IgD-negative memory B cell (primary cell): ENCODE data around the gene COL13A1. TPM values are rescaled to one million over a fixed set of nuclear protein-coding genes. Genes with fewer than 3 reads are reported as not detected.

Experiments used
- H3K27ac Mint-ChIP-seq, 3 donors: one replicate each; pipeline ENCODE4 v1.8.0; 2020 to 2022; ENCODE audit warnings: mild to moderate bottlenecking in 3 of 3, mixed read lengths in 3 of 3, moderate library complexity in 1 of 3
- H3K27me3 Mint-ChIP-seq: one replicate; pipeline ENCODE4 v1.8.0; 2021; ENCODE audit warnings: mixed read lengths
- H3K36me3 Mint-ChIP-seq: one replicate; pipeline ENCODE4 v1.8.0; 2020; ENCODE audit warnings: mild to moderate bottlenecking, mixed read lengths
- H3K4me1 Mint-ChIP-seq, 3 donors: one replicate each; pipeline ENCODE4 v1.8.0; 2020 to 2022; ENCODE audit warnings: mixed read lengths in 3 of 3, mild to moderate bottlenecking in 1 of 3
- H3K4me3 Mint-ChIP-seq, 4 donors: one replicate each; pipeline ENCODE4 v1.8.0; 2020 to 2022; ENCODE audit warnings: mild to moderate bottlenecking in 4 of 4, mixed read lengths in 4 of 4, moderate library complexity in 3 of 4
- H3K9me3 Mint-ChIP-seq, 3 donors: one replicate each; pipeline ENCODE4 v1.8.0; 2020 to 2021; ENCODE audit warnings: mixed read lengths in 3 of 3, mild to moderate bottlenecking in 1 of 3
- polyA plus RNA-seq: library from polyadenylated mRNA; unstranded; fragments of 300-500 nt; fragmentation: Illumina TruSeq; gene quantifications from one replicate; pipeline ENCODE4 v1.2.3, GENCODE V29; 2021

Gene COL13A1
- polyA plus RNA-seq, 1 donor from 2014 or later, result not detected

- H3K36me3 Mint-ChIP-seq, result no peaks in the 10 kb centered on the region
- no peaks in the 10 kb centered on the region for H3K9me3 Mint-ChIP-seq
- peaks cover 5% of the 10 kb centered on the region for H3K27me3 Mint-ChIP-seq
- peaks cover 6 to 28% (median 6%) of the 10 kb centered on the region in 3 donors for H3K4me1 Mint-ChIP-seq
- H3K4me3 Mint-ChIP-seq, result peak overlapping the region in 2 of 4 donors; percentile 30 to 87
- peak overlapping the region in 1 of 3 donors; percentile 35 for H3K27ac Mint-ChIP-seq
These were observed 158.2 kb downstream of the COL13A1 start for GRCh38 chr10:69959911-69960310.

DNA sequence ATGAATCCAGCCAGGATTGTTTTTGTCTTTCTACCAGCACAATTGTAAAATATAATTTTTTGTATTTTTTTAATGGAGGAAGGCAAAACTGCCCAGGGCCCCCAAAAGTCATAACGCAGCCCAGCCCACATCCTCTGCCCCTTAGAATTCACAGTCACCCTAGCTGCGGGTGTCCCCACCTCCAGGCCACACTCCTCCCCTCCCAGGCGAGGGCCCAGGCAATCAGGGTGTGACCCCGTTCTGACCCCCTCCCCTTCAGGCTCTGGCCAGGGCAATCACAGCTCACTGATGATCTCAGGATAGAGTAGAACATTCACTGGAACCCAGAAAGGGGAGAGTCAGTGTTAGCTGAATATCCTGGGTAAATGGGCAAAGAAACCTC, 158.9 kb downstream of the COL13A1 start:
- peaks cover 5% of the 10 kb centered on the region for H3K27me3 Mint-ChIP-seq
- H3K36me3 Mint-ChIP-seq, result no peaks in the 10 kb centered on the region
- no peak overlapping the region for H3K27ac Mint-ChIP-seq
- H3K4me3 Mint-ChIP-seq, result no peak overlapping the region
- H3K4me1 Mint-ChIP-seq, result peaks cover 6 to 28% (median 6%) of the 10 kb centered on the region in 3 donors
- no peaks in the 10 kb centered on the region for H3K9me3 Mint-ChIP-seq

- Mint-ChIP-seq H3K9me3 (peaks cover 0 to 2% (median 0%) of the 10 kb centered on the region in 3 donors), H3K27me3 (peaks cover 5% of the 10 kb centered on the region), H3K4me1 (peaks cover 6 to 25% (median 6%) of the 10 kb centered on the region in 3 donors), H3K4me3 (no peak overlapping the region), H3K36me3 (no peaks in the 10 kb centered on the region), H3K27ac (no peak overlapping the region)
These were observed 159.5 kb downstream of the COL13A1 start for GRCh38 chr10:69960988-69961880.

- Mint-ChIP-seq H3K27ac (no peak overlapping the region), H3K36me3 (no peaks in the 10 kb centered on the region), H3K4me3 (no peak overlapping the region), H3K9me3 (peaks cover 0 to 2% (median 0%) of the 10 kb centered on the region in 3 donors), H3K4me1 (peaks cover 6 to 25% (median 6%) of the 10 kb centered on the region in 3 donors), H3K27me3 (peaks cover 6% of the 10 kb centered on the region)
These were observed 160.4 kb downstream of the COL13A1 start for GRCh38 chr10:69961881-69962745.

DNA sequence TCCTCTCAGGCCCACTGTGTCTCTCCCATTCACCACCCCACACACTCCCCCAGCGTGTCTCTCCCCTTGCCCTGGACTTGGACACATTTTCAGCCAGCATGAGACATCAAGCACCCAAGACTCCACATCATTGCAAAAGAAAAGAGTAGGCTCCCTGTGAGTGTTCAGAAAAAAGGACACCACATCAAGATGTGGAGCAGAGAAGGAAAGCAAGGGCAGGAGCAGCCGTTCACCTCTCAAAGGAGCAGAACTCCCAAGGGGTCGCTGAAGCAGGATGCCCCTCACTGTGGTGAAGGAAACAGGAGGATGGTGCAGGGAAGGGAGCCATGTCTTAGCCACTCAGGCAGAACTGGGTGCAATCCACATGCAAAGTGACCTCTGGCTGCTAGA, 161.0 kb downstream of the COL13A1 start:
- H3K4me3 Mint-ChIP-seq, result no peak overlapping the region
- peaks cover 6 to 25% (median 6%) of the 10 kb centered on the region in 3 donors for H3K4me1 Mint-ChIP-seq
- no peaks in the 10 kb centered on the region for H3K36me3 Mint-ChIP-seq
- H3K27ac Mint-ChIP-seq, result no peak overlapping the region
- peaks cover 0 to 2% (median 0%) of the 10 kb centered on the region in 3 donors for H3K9me3 Mint-ChIP-seq
- peaks cover 6% of the 10 kb centered on the region for H3K27me3 Mint-ChIP-seq

GRCh38 chr10:69963178-69963834, 161.6 kb downstream of the COL13A1 start:
- peaks cover 6 to 25% (median 6%) of the 10 kb centered on the region in 3 donors for H3K4me1 Mint-ChIP-seq
- H3K27me3 Mint-ChIP-seq, result peaks cover 6% of the 10 kb centered on the region
- H3K27ac Mint-ChIP-seq, result no peak overlapping the region
- H3K9me3 Mint-ChIP-seq, result peaks cover 0 to 2% (median 0%) of the 10 kb centered on the region in 3 donors
- peak overlapping the region in 1 of 4 donors; percentile 77 for H3K4me3 Mint-ChIP-seq
- H3K36me3 Mint-ChIP-seq, result no peaks in the 10 kb centered on the region

DNA sequence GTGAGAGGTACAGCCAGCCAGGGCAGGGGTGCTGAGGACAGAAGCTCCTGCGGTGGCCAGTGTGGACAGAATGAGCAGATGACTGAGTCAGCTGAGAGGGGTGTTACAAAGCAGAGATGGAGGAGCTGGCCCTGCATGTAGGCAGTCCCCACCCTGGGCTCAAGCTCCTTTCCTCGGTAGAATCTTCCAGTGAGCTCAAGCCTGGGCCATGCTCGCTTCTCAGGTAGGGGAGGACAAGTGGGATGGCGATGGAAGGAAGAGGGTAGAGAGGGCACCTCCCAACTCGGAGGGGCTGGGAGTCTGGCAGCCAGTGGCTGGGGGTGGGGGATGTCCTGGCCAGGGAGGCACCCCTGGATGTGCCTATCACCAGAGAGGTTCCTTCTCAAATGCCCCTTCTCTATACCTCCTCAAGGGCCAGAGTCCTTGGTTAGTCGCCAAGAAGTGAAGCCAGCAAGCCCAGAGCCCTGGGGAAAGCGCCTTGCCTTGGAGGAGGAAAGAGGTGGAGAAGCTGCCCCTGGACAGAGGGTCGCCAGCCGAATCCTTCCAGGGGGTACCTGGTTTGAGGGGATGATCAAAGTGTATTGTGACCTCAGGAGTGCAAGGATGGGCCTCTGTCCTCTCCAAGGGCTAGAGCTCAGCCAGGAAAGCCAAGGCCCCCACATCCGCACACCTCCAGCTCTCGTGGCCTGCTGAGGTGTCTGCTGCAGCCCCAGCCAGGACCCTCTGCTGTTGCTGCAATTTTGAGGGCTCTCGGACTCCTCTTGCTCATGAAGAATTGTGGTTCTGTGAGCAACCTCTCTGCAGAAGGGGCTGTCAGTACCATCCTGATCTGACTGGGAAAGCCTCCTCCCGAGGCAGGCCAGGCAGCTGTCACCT, 162.4 kb downstream of the COL13A1 start:
- Mint-ChIP-seq H3K4me3 (peak overlapping the region in 1 of 4 donors; percentile 77), H3K27ac (no peak overlapping the region), H3K4me1 (peaks cover 6 to 23% (median 6%) of the 10 kb centered on the region in 3 donors), H3K36me3 (no peaks in the 10 kb centered on the region), H3K9me3 (peaks cover 0 to 2% (median 0%) of the 10 kb centered on the region in 3 donors), H3K27me3 (peaks cover 6% of the 10 kb centered on the region)

DNA sequence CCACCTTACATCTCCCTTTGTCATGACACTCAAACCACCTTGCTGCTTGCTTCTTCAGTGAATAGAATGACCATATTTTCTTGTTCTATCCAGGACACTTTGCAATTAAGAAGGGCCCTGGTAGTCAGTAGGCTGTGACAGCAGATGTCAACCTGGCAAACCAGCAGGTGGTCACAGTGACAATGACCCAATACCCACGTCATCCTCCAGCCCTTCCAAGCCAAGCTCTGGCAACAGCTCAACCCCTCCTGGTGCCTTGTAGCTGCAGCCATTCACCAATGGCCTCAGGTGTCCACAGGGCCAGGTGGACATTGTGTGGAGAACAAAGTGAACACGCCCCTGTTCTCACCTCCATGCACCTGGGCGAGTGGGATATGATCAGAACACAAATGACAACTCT, 163.4 kb downstream of the COL13A1 start:
- H3K36me3 Mint-ChIP-seq, result no peaks in the 10 kb centered on the region
- H3K27ac Mint-ChIP-seq, result no peak overlapping the region
- H3K4me3 Mint-ChIP-seq, result no peak overlapping the region
- peaks cover 14% of the 10 kb centered on the region for H3K27me3 Mint-ChIP-seq
- H3K4me1 Mint-ChIP-seq, result peaks cover under 1 to 17% (median 1%) of the 10 kb centered on the region in 3 donors
- H3K9me3 Mint-ChIP-seq, result peaks cover 0 to 2% (median 0%) of the 10 kb centered on the region in 3 donors

GRCh38 chr10:69965919-69966662, 164.4 kb downstream of the COL13A1 start:
- Mint-ChIP-seq H3K27ac (no peak overlapping the region), H3K36me3 (no peaks in the 10 kb centered on the region), H3K9me3 (peaks cover 0 to 2% (median 0%) of the 10 kb centered on the region in 3 donors), H3K27me3 (peaks cover 14% of the 10 kb centered on the region), H3K4me3 (no peak overlapping the region), H3K4me1 (peaks cover 0 to 14% (median 0%) of the 10 kb centered on the region in 3 donors)

DNA sequence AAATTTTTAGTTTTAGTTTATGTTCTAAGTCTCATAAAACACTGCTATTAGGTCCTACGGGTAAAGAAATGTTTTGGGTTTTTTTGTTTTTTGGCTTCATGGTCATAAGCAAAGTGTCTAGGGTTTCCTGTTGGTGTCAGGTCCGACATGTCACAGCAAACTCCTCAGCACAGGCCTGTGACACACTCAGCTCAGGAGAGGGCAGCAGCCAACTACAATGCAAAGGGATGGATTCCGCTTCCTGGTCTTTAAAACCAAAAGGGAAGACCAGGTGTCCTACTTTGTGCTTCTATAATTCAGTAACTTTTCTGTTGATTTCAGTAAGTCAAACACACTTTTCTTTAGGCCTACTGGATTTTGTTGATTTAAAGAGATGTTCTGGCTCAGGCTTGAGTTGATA, 167.1 kb downstream of the COL13A1 start:
- H3K27ac Mint-ChIP-seq, result no peak overlapping the region
- no peak overlapping the region for H3K4me3 Mint-ChIP-seq
- peaks cover 21% of the 10 kb centered on the region for H3K27me3 Mint-ChIP-seq
- peaks cover 0 to 2% (median 0%) of the 10 kb centered on the region in 3 donors for H3K9me3 Mint-ChIP-seq
- H3K36me3 Mint-ChIP-seq, result no peaks in the 10 kb centered on the region
- H3K4me1 Mint-ChIP-seq, result no peaks in the 10 kb centered on the region

DNA sequence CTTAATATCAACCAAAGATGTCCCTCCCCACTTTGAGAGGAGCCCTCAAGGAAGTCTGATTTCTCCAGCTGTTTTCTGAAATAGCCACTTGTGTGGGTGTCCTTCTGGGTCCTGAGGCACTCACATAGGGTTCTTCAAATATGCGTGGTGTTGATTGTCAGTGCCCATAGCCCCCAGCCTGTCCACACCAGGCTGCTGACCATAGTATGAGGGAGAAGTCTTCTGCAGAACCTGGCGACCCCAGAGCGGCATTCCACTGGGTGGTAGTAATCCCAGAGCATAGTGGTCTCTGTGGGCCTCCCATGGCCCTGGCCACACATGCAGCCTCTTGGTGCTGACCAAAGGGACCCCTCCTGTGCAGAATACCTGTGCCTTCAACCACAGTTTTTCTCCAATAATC, 168.3 kb downstream of the COL13A1 start:
- no peak overlapping the region for H3K4me3 Mint-ChIP-seq
- H3K36me3 Mint-ChIP-seq, result no peaks in the 10 kb centered on the region
- no peaks in the 10 kb centered on the region for H3K4me1 Mint-ChIP-seq
- peaks cover 0 to 2% (median 0%) of the 10 kb centered on the region in 3 donors for H3K9me3 Mint-ChIP-seq
- no peak overlapping the region for H3K27ac Mint-ChIP-seq
- H3K27me3 Mint-ChIP-seq, result peaks cover 28% of the 10 kb centered on the region

- no peak overlapping the region for H3K4me3 Mint-ChIP-seq
- no peak overlapping the region for H3K27ac Mint-ChIP-seq
- no peaks in the 10 kb centered on the region for H3K4me1 Mint-ChIP-seq
- H3K9me3 Mint-ChIP-seq, result peaks cover under 1 to 5% (median 2%) of the 10 kb centered on the region in 3 donors
- H3K36me3 Mint-ChIP-seq, result no peaks in the 10 kb centered on the region
- peaks cover 33% of the 10 kb centered on the region for H3K27me3 Mint-ChIP-seq
These were observed 171.3 kb downstream of the COL13A1 start for GRCh38 chr10:69972981-69973397.

DNA sequence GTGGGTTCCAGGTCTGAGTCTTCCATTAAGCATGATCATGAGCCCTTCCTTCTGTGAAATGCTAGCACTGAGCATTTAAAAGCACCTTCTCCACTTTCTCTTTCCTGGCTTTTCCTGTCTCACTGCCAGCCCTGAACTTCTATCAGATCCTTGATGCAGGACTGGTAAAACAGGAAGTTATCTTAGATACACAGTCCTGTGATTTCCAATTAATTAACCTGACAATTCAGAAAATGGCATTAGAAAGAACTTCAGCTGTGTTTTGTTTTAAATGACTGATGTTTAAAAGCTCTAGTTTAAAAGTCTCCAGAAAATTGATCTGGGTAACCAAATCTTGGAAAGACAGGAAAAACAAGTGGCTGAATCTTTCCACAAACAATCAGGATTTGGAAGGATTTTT, 172.0 kb downstream of the COL13A1 start:
- Mint-ChIP-seq H3K9me3 (peaks cover 2 to 9% (median 5%) of the 10 kb centered on the region in 3 donors), H3K4me1 (no peaks in the 10 kb centered on the region), H3K36me3 (no peaks in the 10 kb centered on the region), H3K27me3 (peaks cover 37% of the 10 kb centered on the region), H3K4me3 (no peak overlapping the region), H3K27ac (no peak overlapping the region)
